Measurements from ENCODE around the gene MAP2K3.

MAP2K3 gene

DNA sequence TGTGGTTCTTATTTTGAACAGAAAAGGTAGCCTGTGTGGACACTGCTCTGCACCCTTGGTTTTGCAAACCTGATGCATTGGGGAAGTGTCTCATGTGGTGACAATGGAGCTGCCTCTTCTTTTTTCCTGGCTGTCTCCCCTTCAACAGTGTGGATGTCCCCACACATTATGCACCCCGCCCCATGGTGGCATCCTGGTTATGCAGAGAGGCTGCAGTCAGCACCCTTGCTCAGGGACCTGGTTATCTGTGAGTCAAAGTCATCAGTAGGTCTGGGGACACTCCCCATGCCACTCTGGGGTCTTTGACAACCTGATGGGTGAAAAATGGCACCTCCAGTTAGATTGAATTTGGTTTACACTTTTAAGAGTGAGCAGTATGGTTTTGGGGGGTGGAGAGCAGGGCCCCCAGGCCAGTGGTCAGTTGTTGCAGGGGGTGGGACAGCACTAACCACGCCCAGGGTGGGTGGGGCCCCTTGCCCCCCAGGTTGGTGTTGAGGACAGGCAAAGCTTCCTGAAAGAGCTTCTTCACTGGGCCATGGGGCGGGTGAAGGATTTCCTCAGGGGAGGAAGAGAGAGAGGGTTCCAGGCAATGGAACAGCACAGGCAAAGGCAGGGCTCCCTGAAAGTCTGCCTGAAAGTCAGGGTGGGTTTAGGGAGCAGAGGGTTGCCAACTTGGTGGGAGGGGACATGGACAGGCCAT, 67.0 kb downstream of the MAP2K3 start:
- DNase-seq (ENCODE audit: low read depth), result no peak

- DNase-seq (ENCODE audit: low read depth), result no peak
Measured at GRCh38 chr17:21352221-21352980, 67.9 kb downstream of the MAP2K3 start.

GRCh38 chr17:21352981-21353265, 68.4 kb downstream of the MAP2K3 start:
- no peak for DNase-seq (ENCODE audit: low read depth)

- no peak for DNase-seq (ENCODE audit: low read depth)
Measured at GRCh38 chr17:21353326-21354010, 69.0 kb downstream of the MAP2K3 start.

DNA sequence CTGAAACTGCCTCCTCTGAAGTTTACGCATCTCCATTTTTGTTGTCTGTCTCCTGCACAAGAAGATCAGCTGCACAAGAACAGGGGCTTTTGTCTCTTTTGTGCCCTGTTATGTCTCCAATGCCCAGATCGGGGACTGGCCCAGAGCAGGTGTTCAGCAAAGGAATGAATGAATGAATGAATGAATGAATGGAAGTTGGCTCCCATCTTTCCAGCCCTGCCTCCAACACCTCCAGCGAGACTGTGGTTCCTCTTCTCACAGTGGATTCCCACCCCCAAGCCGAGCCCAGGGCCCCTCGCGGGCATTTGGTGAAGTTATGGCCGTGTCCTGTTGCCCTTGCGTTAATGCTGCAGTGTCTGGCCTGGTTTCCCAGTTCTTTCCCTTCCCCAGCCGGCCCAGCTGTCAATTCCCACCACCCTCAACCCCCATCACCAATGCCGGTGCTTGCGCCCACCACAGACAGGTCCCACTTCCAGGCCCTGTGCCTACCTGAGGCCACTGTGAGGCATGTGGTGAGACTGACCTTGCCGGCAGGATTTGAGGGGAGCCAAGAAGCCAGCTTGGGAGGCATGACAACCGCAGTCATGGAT, 70.4 kb downstream of the MAP2K3 start:
- no peak for DNase-seq (ENCODE audit: low read depth)

DNA sequence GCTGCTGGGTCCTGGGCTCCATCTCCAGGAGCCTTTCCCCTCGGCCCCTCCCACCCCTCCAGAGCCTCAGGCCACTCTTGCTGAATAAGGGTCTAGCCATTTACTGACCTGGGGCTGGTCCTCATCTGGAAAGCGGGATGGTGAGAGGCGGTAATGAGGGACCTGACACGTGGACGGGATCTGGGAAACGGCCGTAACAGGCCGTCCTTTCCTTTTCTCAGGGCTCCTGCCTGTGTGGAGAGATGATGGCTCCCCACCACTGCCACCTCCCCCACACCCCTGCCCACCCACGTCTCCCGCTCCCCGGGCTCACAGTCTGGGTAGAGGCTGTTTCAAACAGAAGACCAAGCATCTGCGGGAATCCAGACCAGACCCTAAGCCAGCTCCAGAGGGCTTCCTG, 71.1 kb downstream of the MAP2K3 start:
- DNase-seq (ENCODE audit: low read depth), result no peak

- no peak for DNase-seq (ENCODE audit: low read depth)
Measured at GRCh38 chr17:21356537-21357127, 72.1 kb downstream of the MAP2K3 start.

GRCh38 chr17:21357281-21357680, 72.8 kb downstream of the MAP2K3 start:
- no peak for DNase-seq (ENCODE audit: low read depth)

GRCh38 chr17:21357696-21358656, 73.5 kb downstream of the MAP2K3 start:
- DNase-seq (ENCODE audit: low read depth), result no peak

DNA sequence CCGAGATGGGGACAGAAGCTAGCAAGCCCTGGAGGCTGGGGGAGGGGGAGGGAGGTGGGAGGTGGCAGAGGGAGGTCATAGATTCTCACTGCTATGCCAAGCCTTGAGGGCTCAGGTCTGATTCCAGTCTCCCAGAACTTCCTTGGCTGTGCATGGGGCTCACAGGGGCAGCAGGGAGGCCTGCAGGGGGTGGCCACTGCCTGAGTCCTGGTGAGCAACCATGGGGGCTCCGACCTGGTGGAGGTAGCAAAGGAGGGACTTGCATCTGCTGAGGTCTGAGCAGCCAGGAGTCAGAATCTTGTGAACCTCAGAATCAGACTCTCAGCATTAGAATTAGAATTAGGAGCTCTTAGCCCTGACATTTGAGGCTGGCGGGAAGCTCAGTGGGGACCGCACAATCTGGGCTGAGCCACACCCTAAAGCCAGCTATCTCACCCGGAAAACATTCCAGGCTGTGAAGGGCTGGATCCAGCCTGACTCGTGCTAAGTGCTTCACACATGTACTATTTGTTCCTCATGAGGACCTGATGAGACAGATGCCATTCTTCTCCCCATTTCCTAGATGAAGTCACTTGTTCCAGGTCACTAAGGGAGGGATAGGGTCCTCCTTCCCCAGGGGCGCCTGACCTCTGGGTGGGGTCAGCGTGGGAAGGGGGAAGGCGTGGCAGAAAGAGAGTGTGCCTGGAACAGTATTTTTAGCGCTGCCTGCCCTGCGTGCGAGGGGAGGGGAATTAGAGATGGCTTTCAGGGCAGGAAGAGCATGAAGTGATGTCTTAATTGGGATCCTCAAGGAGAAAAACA, 74.4 kb downstream of the MAP2K3 start:
- no peak for DNase-seq (ENCODE audit: low read depth)

DNA sequence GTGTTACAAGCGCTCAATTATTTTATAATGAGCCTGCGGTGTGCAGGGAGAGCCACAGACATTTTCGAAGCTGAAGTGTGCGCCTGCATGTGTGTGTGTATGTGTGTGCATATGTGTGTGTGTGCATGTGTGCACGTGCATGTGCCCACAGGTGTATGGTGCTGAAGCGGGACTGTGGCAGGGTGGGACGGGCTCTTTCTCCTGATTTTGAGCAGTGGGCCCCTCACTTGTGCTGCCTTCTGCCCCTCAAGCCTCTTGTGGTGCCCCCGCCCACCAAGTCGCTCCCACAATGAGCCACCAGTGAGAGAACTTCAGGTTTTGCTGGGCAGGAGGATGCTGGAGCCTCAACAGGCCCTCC, 75.0 kb downstream of the MAP2K3 start:
- no peak for DNase-seq (ENCODE audit: low read depth)

DNA sequence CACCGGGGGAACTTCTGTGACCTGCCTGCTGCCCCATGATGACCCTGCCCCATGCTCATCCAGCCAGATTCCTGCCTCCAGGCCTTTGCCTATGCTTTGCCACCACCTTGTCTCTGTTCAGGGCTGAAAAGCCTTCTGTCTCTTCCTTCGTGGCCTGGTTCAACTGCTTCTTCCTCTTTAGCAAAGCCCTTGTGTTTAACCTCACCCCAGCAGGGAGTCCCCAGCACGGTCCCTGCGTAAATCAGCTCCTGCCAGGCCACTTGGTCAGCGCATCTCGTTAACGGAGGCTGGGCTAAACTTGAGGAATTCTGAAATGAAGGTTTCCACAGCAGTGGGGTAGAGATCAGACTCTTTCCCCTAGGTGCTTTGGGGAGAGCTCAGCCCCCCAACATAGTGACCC, 75.5 kb downstream of the MAP2K3 start:
- DNase-seq (ENCODE audit: low read depth), result no peak

- no peak for DNase-seq (ENCODE audit: low read depth)
Measured at GRCh38 chr17:21361020-21361809, 76.7 kb downstream of the MAP2K3 start.

DNA sequence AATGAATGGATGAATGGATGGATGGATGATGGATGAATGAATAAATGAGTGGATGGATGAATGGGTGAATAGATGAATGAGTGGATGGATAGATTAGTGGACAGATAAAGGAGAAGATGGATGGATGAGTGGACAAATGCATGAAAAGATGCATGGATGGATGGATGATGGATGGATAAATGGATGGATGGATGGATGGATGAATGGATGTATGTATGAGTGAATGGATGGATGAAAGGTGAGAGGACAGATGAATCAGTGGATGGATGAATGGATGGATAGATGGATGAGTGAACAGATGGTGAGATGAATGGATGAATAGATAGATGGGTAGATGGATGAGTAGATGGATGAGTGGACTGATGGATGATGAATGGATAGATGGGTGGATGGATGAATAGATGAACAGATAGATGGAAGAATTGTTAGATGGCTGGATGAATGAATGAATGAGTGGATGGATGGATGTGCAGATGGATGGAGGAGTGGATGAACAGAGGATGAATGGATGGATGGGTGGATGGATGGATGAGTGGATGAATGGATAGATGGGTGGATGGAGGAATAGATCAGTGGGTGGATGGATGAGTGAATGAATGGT, 77.9 kb downstream of the MAP2K3 start:
- no peak for DNase-seq (ENCODE audit: low read depth)

- no peak for DNase-seq (ENCODE audit: low read depth)
Measured at GRCh38 chr17:21363776-21364642, 79.5 kb downstream of the MAP2K3 start.

All from stimulated activated CD8-positive, alpha-beta memory T cell treated with anti-CD3 and anti-CD28 coated beads, Interleukin-12 subunit alpha, Interleukin-12 subunit beta, amount 100 ng/mL, for 1 hour (primary cell).